Measurements from ENCODE around the gene PPP1R1B. TPM values are rescaled to one million over a fixed set of nuclear protein-coding genes. Genes with fewer than 3 reads are reported as not detected.
A peak's percentile ranks its signal among the peaks of the same experiment; 100 is the strongest.

Gene PPP1R1B
- total RNA-seq, 1 donor from 2014 or later, result not detected

DNA sequence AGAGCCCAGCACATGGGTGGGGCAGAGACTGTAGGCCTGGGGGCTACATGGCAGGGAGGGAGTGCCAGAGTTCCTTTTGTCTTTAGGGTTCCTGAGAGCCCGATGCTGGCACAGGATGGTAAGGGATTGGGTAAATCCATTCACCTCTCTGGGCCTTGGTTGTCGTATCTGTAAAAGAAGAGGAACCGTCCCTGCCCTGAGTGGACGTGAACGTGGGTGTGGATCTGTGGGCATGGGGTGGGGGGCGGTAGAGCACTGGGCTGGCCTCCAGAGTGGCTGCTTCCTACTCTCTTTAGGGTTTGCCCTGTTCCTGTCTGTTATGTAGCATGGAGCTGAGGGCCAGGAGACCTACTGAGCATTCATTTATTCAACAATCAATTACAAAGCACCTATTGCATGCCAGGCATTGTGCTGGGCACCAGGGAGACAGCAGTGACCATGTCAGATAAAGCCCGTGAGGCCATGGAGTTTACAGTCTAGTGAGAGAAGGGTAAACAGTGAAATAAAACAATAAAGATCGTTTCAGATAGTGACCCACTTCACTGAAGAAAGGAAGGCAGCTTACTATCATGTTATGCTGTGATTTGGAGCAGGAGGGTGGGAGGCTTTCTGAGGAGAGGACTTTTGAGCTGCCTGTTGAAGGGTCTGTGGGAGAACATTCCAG, 25.3 kb downstream of the PPP1R1B start:
- DNase-seq (ENCODE audit: low spot score), result no peak
- peak overlapping the region; percentile 76 for H3K4me3 Mint-ChIP-seq
- Histone ChIP-seq H3K79me2 (ENCODE audit: low read depth) (peaks cover 22% of the 10 kb centered on the region), H3K27me3 (no peaks in the 10 kb centered on the region), H3K9me3 (ENCODE audit: low read depth) (no peaks in the 10 kb centered on the region), H4K20me1 (ENCODE audit: low read depth) (peaks cover 26% of the 10 kb centered on the region), H3K27ac (peak overlapping the region; percentile 86), H3K9ac (no peak overlapping the region), H3K4me3 (peak overlapping the region; percentile 11), H3K36me3 (no peaks in the 10 kb centered on the region), H3K4me2 (peak overlapping the region; percentile 79), H3F3A (ENCODE audit: low read depth) (peaks cover 24% of the 10 kb centered on the region), H2AFZ (replicated peaks) (no peak overlapping the region), H3K4me1 (peaks cover 29% of the 10 kb centered on the region)
- peak overlapping the region; percentile 100 for H3K27ac Mint-ChIP-seq
- peaks cover 15% of the 10 kb centered on the region for H3K36me3 Mint-ChIP-seq
- peaks cover 54% of the 10 kb centered on the region for H3K4me1 Mint-ChIP-seq
- H3K27me3 Mint-ChIP-seq (ENCODE audit: insufficient read depth, low read depth), result no peaks in the 10 kb centered on the region
- H3K9me3 Mint-ChIP-seq, result no peaks in the 10 kb centered on the region
- TF ChIP-seq, protein P1, sequence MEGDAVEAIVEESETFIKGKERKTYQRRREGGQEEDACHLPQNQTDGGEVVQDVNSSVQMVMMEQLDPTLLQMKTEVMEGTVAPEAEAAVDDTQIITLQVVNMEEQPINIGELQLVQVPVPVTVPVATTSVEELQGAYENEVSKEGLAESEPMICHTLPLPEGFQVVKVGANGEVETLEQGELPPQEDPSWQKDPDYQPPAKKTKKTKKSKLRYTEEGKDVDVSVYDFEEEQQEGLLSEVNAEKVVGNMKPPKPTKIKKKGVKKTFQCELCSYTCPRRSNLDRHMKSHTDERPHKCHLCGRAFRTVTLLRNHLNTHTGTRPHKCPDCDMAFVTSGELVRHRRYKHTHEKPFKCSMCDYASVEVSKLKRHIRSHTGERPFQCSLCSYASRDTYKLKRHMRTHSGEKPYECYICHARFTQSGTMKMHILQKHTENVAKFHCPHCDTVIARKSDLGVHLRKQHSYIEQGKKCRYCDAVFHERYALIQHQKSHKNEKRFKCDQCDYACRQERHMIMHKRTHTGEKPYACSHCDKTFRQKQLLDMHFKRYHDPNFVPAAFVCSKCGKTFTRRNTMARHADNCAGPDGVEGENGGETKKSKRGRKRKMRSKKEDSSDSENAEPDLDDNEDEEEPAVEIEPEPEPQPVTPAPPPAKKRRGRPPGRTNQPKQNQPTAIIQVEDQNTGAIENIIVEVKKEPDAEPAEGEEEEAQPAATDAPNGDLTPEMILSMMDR (IDR thresholded peaks at IDR 0.05), result no peak
- TF ChIP-seq EZH2phosphoT487 (IDR thresholded peaks at IDR 0.05) (no peak), EZH2 (IDR thresholded peaks at IDR 0.05) (no peak)

- peaks cover 15% of the 10 kb centered on the region for H3K79me2 ChIP-seq (ENCODE audit: low read depth)
- H3K27me3 Mint-ChIP-seq (ENCODE audit: insufficient read depth, low read depth), result no peaks in the 10 kb centered on the region
- H3K4me3 ChIP-seq, result peak overlapping the region; percentile 11
- TF ChIP-seq, protein P1 (IDR thresholded peaks at IDR 0.05), result no peak
- no peak for TF ChIP-seq EZH2 (IDR thresholded peaks at IDR 0.05)
- TF ChIP-seq EZH2phosphoT487 (IDR thresholded peaks at IDR 0.05), result no peak
- peaks cover 24% of the 10 kb centered on the region for H3F3A ChIP-seq (ENCODE audit: low read depth)
- peak overlapping the region; percentile 51 for H2AFZ ChIP-seq (replicated peaks)
- peak; percentile 85 for DNase-seq (ENCODE audit: low spot score)
- peak overlapping the region; percentile 100 for H3K27ac Mint-ChIP-seq
- H3K4me1 Mint-ChIP-seq, result peaks cover 54% of the 10 kb centered on the region
- peak overlapping the region; percentile 79 for H3K4me2 ChIP-seq
- no peaks in the 10 kb centered on the region for H3K27me3 ChIP-seq
- no peaks in the 10 kb centered on the region for H3K36me3 ChIP-seq
- no peaks in the 10 kb centered on the region for H3K9me3 Mint-ChIP-seq
- H3K27ac ChIP-seq, result peak overlapping the region; percentile 86
- H4K20me1 ChIP-seq (ENCODE audit: low read depth), result peaks cover 21% of the 10 kb centered on the region
- H3K9me3 ChIP-seq (ENCODE audit: low read depth), result no peaks in the 10 kb centered on the region
- no peak overlapping the region for H3K9ac ChIP-seq
- H3K36me3 Mint-ChIP-seq, result peaks cover 15% of the 10 kb centered on the region
- H3K4me3 Mint-ChIP-seq, result peak overlapping the region; percentile 76
- H3K4me1 ChIP-seq, result peaks cover 29% of the 10 kb centered on the region
Measured at GRCh38 chr17:39652587-39653315, 26.0 kb downstream of the PPP1R1B start.

GRCh38 chr17:39653316-39653661, 26.5 kb downstream of the PPP1R1B start:
- Histone ChIP-seq H3K4me2 (peak overlapping the region; percentile 79), H3K9ac (no peak overlapping the region), H3K4me1 (peaks cover 29% of the 10 kb centered on the region), H3K9me3 (ENCODE audit: low read depth) (no peaks in the 10 kb centered on the region), H4K20me1 (ENCODE audit: low read depth) (peaks cover 20% of the 10 kb centered on the region), H3K27ac (peak overlapping the region; percentile 86), H3F3A (ENCODE audit: low read depth) (peaks cover 24% of the 10 kb centered on the region), H3K36me3 (no peaks in the 10 kb centered on the region), H2AFZ (replicated peaks) (no peak overlapping the region), H3K79me2 (ENCODE audit: low read depth) (peaks cover 14% of the 10 kb centered on the region), H3K27me3 (no peaks in the 10 kb centered on the region), H3K4me3 (peak overlapping the region; percentile 11)
- peak overlapping the region; percentile 89 for H3K27ac Mint-ChIP-seq
- TF ChIP-seq, protein P1 (IDR thresholded peaks at IDR 0.05), result no peak
- TF ChIP-seq EZH2 (IDR thresholded peaks at IDR 0.05) (no peak), EZH2phosphoT487 (IDR thresholded peaks at IDR 0.05) (no peak)
- H3K9me3 Mint-ChIP-seq, result no peaks in the 10 kb centered on the region
- H3K27me3 Mint-ChIP-seq (ENCODE audit: insufficient read depth, low read depth), result no peaks in the 10 kb centered on the region
- H3K4me3 Mint-ChIP-seq, result peak overlapping the region; percentile 76
- H3K4me1 Mint-ChIP-seq, result peaks cover 54% of the 10 kb centered on the region
- peaks cover 15% of the 10 kb centered on the region for H3K36me3 Mint-ChIP-seq
- no peak for DNase-seq (ENCODE audit: low spot score)
